IgD-negative memory B cell (primary cell): Measurements from ENCODE around the gene KAZN. TPM values are rescaled to one million over a fixed set of nuclear protein-coding genes. Genes with fewer than 3 reads are reported as not detected.

ENCODE experiments used
- H3K27ac Mint-ChIP-seq, 3 donors: one replicate each; pipeline ENCODE4 v1.8.0; 2020 to 2022; ENCODE audit warnings: mild to moderate bottlenecking in 3 of 3, mixed read lengths in 3 of 3, moderate library complexity in 1 of 3
- H3K27me3 Mint-ChIP-seq: one replicate; pipeline ENCODE4 v1.8.0; 2021; ENCODE audit warnings: mixed read lengths
- H3K36me3 Mint-ChIP-seq: one replicate; pipeline ENCODE4 v1.8.0; 2020; ENCODE audit warnings: mild to moderate bottlenecking, mixed read lengths
- H3K4me1 Mint-ChIP-seq, 3 donors: one replicate each; pipeline ENCODE4 v1.8.0; 2020 to 2022; ENCODE audit warnings: mixed read lengths in 3 of 3, mild to moderate bottlenecking in 1 of 3
- H3K4me3 Mint-ChIP-seq, 4 donors: one replicate each; pipeline ENCODE4 v1.8.0; 2020 to 2022; ENCODE audit warnings: mild to moderate bottlenecking in 4 of 4, mixed read lengths in 4 of 4, moderate library complexity in 3 of 4
- H3K9me3 Mint-ChIP-seq, 3 donors: one replicate each; pipeline ENCODE4 v1.8.0; 2020 to 2021; ENCODE audit warnings: mixed read lengths in 3 of 3, mild to moderate bottlenecking in 1 of 3
- polyA plus RNA-seq: library from polyadenylated mRNA; unstranded; fragments of 300-500 nt; fragmentation: Illumina TruSeq; gene quantifications from one replicate; pipeline ENCODE4 v1.2.3, GENCODE V29; 2021

KAZN gene
- polyA plus RNA-seq, 1 donor from 2014 or later: not detected

DNA sequence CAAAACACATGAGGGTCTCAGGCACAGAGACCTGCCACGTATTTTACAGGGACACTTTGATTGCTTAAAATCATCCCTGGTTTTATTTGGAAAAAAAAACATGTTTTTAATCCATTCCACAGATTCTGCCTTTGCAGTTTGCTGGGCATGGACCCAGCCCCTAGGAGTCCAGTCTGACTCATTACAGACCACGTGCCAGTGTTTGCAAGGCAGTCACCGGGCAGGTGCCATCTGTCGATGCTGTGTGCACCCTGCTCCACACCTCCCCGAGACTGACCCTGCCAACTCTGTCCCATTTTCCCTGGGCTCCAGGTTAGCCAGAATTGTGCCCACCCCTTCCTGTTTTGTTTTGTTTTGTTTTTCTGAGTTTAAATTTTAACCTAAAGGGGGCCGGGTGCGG, 406.6 kb downstream of the KAZN start:
- Mint-ChIP-seq H3K27ac (no peak overlapping the region), H3K27me3 (peaks cover 4% of the 10 kb centered on the region), H3K4me3 (no peak overlapping the region), H3K4me1 (no peaks in the 10 kb centered on the region), H3K9me3 (peaks cover 0 to 3% (median 0%) of the 10 kb centered on the region in 3 donors), H3K36me3 (no peaks in the 10 kb centered on the region)

DNA sequence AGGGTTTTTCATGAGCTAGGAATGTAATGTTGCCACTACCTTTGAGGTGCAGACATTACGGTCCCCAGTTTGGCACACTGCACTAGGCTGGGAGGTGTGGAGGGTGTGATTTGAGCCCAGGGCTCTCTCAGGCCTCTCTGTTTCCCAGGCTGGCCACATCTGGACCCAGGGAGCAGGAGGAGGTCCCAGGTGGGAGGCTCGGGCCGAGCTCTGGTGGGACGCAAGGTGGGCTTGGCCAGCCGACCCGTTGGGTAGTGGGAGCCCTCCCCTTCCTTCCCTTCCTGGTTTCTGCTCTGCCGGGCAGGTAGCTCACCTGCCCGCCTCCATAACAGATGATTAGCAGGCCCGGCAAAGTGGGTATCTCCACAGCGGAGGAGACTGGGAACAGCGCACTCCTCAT, 408.9 kb downstream of the KAZN start:
- H3K27ac Mint-ChIP-seq: no peak overlapping the region
- H3K27me3 Mint-ChIP-seq: peaks cover 4% of the 10 kb centered on the region
- H3K4me1 Mint-ChIP-seq: no peaks in the 10 kb centered on the region
- peaks cover 0 to 4% (median 0%) of the 10 kb centered on the region in 3 donors for H3K9me3 Mint-ChIP-seq
- H3K36me3 Mint-ChIP-seq: no peaks in the 10 kb centered on the region
- no peak overlapping the region for H3K4me3 Mint-ChIP-seq

DNA sequence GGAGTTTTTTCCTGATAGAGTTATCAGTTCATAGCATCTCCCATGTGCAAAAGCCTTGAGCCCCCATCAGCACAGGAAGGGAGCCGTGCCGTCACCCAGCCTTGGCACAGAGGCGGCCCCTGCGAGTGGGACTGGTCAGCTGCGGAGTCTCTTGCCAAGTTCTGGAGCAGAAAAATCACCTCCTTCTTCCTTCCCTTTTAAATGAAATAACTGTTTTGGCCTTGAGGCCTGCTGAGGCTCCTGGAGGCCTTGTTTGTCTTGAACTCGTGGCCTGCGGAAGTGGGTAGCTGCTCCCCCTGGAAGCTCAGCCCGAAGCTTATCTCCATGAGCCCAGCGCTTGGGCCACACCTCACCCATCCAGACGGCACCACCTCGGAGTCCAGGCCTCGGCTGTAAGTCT, 409.4 kb downstream of the KAZN start:
- H3K4me3 Mint-ChIP-seq: no peak overlapping the region
- H3K4me1 Mint-ChIP-seq: no peaks in the 10 kb centered on the region
- H3K27me3 Mint-ChIP-seq: peaks cover 4% of the 10 kb centered on the region
- peaks cover 0 to 4% (median 0%) of the 10 kb centered on the region in 3 donors for H3K9me3 Mint-ChIP-seq
- H3K36me3 Mint-ChIP-seq: no peaks in the 10 kb centered on the region
- H3K27ac Mint-ChIP-seq: no peak overlapping the region

- Mint-ChIP-seq H3K4me1 (no peaks in the 10 kb centered on the region), H3K4me3 (no peak overlapping the region), H3K9me3 (peaks cover 0 to 4% (median 0%) of the 10 kb centered on the region in 3 donors), H3K36me3 (no peaks in the 10 kb centered on the region), H3K27me3 (peaks cover 4% of the 10 kb centered on the region), H3K27ac (no peak overlapping the region)
Observed at GRCh38 chr1:15008783-15009729, 410.6 kb downstream of the KAZN start.

- no peak overlapping the region for H3K4me3 Mint-ChIP-seq
- H3K27ac Mint-ChIP-seq: no peak overlapping the region
- no peaks in the 10 kb centered on the region for H3K36me3 Mint-ChIP-seq
- peaks cover 0 to 2% (median 0%) of the 10 kb centered on the region in 3 donors for H3K4me1 Mint-ChIP-seq
- H3K27me3 Mint-ChIP-seq: peaks cover 1% of the 10 kb centered on the region
- peaks cover 0 to 4% (median 2%) of the 10 kb centered on the region in 3 donors for H3K9me3 Mint-ChIP-seq
Observed at GRCh38 chr1:15011160-15011559, 412.7 kb downstream of the KAZN start.

DNA sequence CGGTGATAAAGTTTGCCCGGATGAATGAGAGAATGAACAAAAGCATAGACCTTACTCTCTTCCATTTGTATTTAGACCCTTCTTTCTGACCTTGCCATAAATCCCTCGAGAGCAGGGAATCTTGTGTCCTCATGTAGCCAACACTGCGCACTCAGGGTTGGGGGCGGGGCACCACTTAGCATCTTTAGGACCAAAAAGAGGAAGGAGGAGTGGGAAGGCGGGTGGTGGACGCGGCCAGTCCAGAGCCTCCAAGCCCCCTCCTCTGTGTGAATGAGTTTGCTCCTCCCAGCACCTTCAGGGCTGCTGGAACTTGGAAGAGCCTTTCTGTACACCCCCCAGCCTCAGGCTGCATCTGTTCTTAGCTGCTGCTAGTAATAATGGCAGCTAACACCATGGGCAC, 413.2 kb downstream of the KAZN start:
- Mint-ChIP-seq H3K9me3 (peaks cover 0 to 4% (median 2%) of the 10 kb centered on the region in 3 donors), H3K36me3 (no peaks in the 10 kb centered on the region), H3K4me1 (peaks cover 0 to 2% (median 0%) of the 10 kb centered on the region in 3 donors)

GRCh38 chr1:15012822-15013221, 414.3 kb downstream of the KAZN start:
- Mint-ChIP-seq H3K27ac (no peak overlapping the region), H3K9me3 (peaks cover 0 to 4% (median 2%) of the 10 kb centered on the region in 3 donors), H3K4me3 (no peak overlapping the region), H3K27me3 (peaks cover 1% of the 10 kb centered on the region), H3K4me1 (peaks cover 0 to 2% (median 0%) of the 10 kb centered on the region in 3 donors), H3K36me3 (no peaks in the 10 kb centered on the region)

More for the DNA sequence above, 413.2 kb downstream of the KAZN start:
- no peaks in the 10 kb centered on the region for H3K27me3 Mint-ChIP-seq
- H3K4me3 Mint-ChIP-seq: no peak overlapping the region
- H3K27ac Mint-ChIP-seq: no peak overlapping the region

DNA sequence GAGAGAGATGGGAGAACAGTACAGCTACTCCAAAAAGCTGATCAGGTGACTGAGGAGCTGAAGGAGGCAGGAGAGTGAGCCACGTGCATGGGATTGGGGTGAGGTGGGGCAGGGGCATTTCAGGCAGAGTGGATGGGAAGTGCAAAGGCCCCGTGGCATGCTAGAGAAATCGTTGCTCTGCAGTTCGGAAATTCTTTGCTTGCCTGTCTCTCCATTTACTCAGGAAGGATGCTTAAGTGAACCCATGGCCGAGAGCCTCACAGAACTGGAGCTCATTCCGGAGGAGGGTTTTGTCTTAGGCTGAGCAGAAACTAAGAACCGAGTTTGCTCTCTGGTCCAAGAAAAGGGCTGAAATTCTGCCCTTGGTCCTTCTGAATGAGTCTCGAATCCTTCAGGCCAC, 415.3 kb downstream of the KAZN start:
- H3K9me3 Mint-ChIP-seq: peaks cover 0 to 4% (median 2%) of the 10 kb centered on the region in 3 donors
- H3K27me3 Mint-ChIP-seq: peaks cover 1% of the 10 kb centered on the region

GRCh38 chr1:15014516-15014915, 416.0 kb downstream of the KAZN start:
- no peak overlapping the region for H3K4me3 Mint-ChIP-seq
- H3K4me1 Mint-ChIP-seq: peaks cover 0 to 2% (median 0%) of the 10 kb centered on the region in 3 donors
- H3K9me3 Mint-ChIP-seq: peaks cover 0 to 4% (median 2%) of the 10 kb centered on the region in 3 donors
- H3K27ac Mint-ChIP-seq: no peak overlapping the region
- no peaks in the 10 kb centered on the region for H3K36me3 Mint-ChIP-seq
- peaks cover 1% of the 10 kb centered on the region for H3K27me3 Mint-ChIP-seq

More for the DNA sequence above, 415.3 kb downstream of the KAZN start:
- no peak overlapping the region for H3K4me3 Mint-ChIP-seq
- H3K4me1 Mint-ChIP-seq: peaks cover 0 to 2% (median 0%) of the 10 kb centered on the region in 3 donors
- no peaks in the 10 kb centered on the region for H3K36me3 Mint-ChIP-seq
- H3K27ac Mint-ChIP-seq: no peak overlapping the region

- Mint-ChIP-seq H3K27me3 (peaks cover 1% of the 10 kb centered on the region), H3K36me3 (no peaks in the 10 kb centered on the region), H3K9me3 (peaks cover 0 to 2% (median 0%) of the 10 kb centered on the region in 3 donors), H3K4me1 (peaks cover 0 to 2% (median 0%) of the 10 kb centered on the region in 3 donors), H3K27ac (no peak overlapping the region), H3K4me3 (no peak overlapping the region)
Observed at GRCh38 chr1:15016001-15016400, 417.5 kb downstream of the KAZN start.

GRCh38 chr1:15016526-15016925, 418.0 kb downstream of the KAZN start:
- Mint-ChIP-seq H3K9me3 (peaks cover 0 to 2% (median 0%) of the 10 kb centered on the region in 3 donors), H3K27ac (no peak overlapping the region), H3K4me1 (peaks cover 0 to 2% (median 0%) of the 10 kb centered on the region in 3 donors), H3K36me3 (no peaks in the 10 kb centered on the region), H3K27me3 (peaks cover 1% of the 10 kb centered on the region), H3K4me3 (no peak overlapping the region)

DNA sequence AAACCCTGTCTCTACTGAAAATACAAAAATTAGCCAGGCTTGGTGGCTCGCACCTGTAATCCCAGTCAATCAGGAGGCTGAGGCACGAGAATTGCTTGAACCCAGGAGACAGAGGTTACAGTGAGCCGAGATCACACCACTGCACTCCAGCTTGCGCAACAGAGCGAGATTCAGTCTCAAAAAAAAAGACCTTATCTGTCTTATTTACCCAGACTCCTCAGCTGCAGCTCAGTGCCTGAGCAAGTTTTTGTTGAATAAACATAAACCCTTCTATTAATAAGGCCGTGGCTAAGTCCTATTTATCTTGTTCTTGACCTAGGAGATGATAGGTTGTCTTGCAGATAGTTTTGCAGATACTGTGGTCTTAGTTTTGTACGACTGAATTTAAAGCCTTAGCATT, 418.6 kb downstream of the KAZN start:
- Mint-ChIP-seq H3K4me1 (peaks cover 0 to 2% (median 0%) of the 10 kb centered on the region in 3 donors), H3K36me3 (no peaks in the 10 kb centered on the region), H3K27me3 (peaks cover 1% of the 10 kb centered on the region), H3K9me3 (peaks cover 0 to 2% (median 0%) of the 10 kb centered on the region in 3 donors), H3K4me3 (no peak overlapping the region), H3K27ac (no peak overlapping the region)

GRCh38 chr1:15018767-15019166, 420.3 kb downstream of the KAZN start:
- no peaks in the 10 kb centered on the region for H3K36me3 Mint-ChIP-seq
- H3K4me1 Mint-ChIP-seq: peaks cover 0 to 2% (median 0%) of the 10 kb centered on the region in 3 donors
- H3K27me3 Mint-ChIP-seq: peaks cover 7% of the 10 kb centered on the region
- H3K27ac Mint-ChIP-seq: no peak overlapping the region
- H3K9me3 Mint-ChIP-seq: peaks cover 0 to 2% (median 0%) of the 10 kb centered on the region in 3 donors
- no peak overlapping the region for H3K4me3 Mint-ChIP-seq

GRCh38 chr1:15020943-15021745, 422.7 kb downstream of the KAZN start:
- Mint-ChIP-seq H3K36me3 (no peaks in the 10 kb centered on the region), H3K4me1 (peaks cover 0 to 2% (median 0%) of the 10 kb centered on the region in 3 donors), H3K9me3 (no peaks in the 10 kb centered on the region), H3K27me3 (peaks cover 7% of the 10 kb centered on the region), H3K4me3 (no peak overlapping the region), H3K27ac (no peak overlapping the region)

- H3K27me3 Mint-ChIP-seq: peaks cover 6% of the 10 kb centered on the region
- H3K27ac Mint-ChIP-seq: no peak overlapping the region
- no peaks in the 10 kb centered on the region for H3K36me3 Mint-ChIP-seq
- H3K4me1 Mint-ChIP-seq: peaks cover 0 to 2% (median 0%) of the 10 kb centered on the region in 3 donors
- no peaks in the 10 kb centered on the region for H3K9me3 Mint-ChIP-seq
- H3K4me3 Mint-ChIP-seq: no peak overlapping the region
Observed at GRCh38 chr1:15022048-15022447, 423.6 kb downstream of the KAZN start.
